CD4-positive, alpha-beta T cell (primary cell): Measurements from ENCODE around the gene IL13. TPM values are rescaled to one million over a fixed set of nuclear protein-coding genes. Genes with fewer than 3 reads are reported as not detected.

Experiments used
- ATAC-seq: fragments of 200-7000 bp; cut with Tn5 transposase; one replicate; pipeline ENCODE4 v1.10.0; 2022; ENCODE audit warnings: mild to moderate bottlenecking; ENCODE audit not compliant: poor library complexity
- CTCF ChIA-PET: fragments of 350-600 bp; sonication (Branson Sonifier 250); formaldehyde crosslinking; loops from one replicate; lab custom pipeline; 2021; ENCODE audit warnings: antibody characterized with exemption, inconsistent platforms; lab: Charles Lee
- POLR2A ChIA-PET: fragments of 350-600 bp; sonication (Branson Sonifier 250); formaldehyde crosslinking; loops from one replicate; lab custom pipeline; 2021; ENCODE audit warnings: antibody characterized with exemption, inconsistent platforms; lab: Charles Lee
- DNase-seq, 14 experiments: peaks; one replicate each; pipeline ENCODE4 v3.0.0-alpha.2; 2013 to 2020; ENCODE audit warnings: mixed read lengths in 2 of 14
- H3K27ac ChIP-seq, 2 donors: one replicate each; pipeline versions ENCODE4 v1.5.1 to v1.7.0; 2013; ENCODE audit warnings: low read length in 2 of 2, low read depth in 1 of 2, mild to moderate bottlenecking in 1 of 2
- H3K27me3 ChIP-seq, 2 experiments: 1 replicate in 1 of 2; 2 replicates in 1 of 2; pipeline versions ENCODE4 v1.6.1 to v1.7.0; 2013; ENCODE audit warnings: low read length in 2 of 2, control low read depth in 1 of 2, mild to moderate bottlenecking in 1 of 2, moderate library complexity in 1 of 2; ENCODE audit not compliant: insufficient read depth in 2 of 2, control insufficient read depth in 1 of 2
- H3K36me3 ChIP-seq: one replicate; pipeline ENCODE4 v1.6.1; 2013; ENCODE audit warnings: low read length, control low read depth; ENCODE audit not compliant: insufficient read depth
- H3K4me1 ChIP-seq: one replicate; pipeline ENCODE4 v1.6.1; 2013; ENCODE audit warnings: low read length, control low read depth; ENCODE audit not compliant: insufficient read depth
- H3K4me3 ChIP-seq: one replicate; pipeline ENCODE4 v1.5.1; 2013; ENCODE audit warnings: mild to moderate bottlenecking, low read length, moderate library complexity
- H3K9me3 ChIP-seq, 2 experiments: 1 replicate in 1 of 2; 2 replicates in 1 of 2; pipeline versions ENCODE4 v1.6.1 to v1.7.0; 2013; ENCODE audit warnings: low read length in 2 of 2, mild to moderate bottlenecking in 2 of 2, control low read depth in 1 of 2, moderate library complexity in 1 of 2; ENCODE audit not compliant: control insufficient read depth in 1 of 2, insufficient read depth in 1 of 2
- H3K27ac Mint-ChIP-seq: one replicate; pipeline ENCODE4 v1.8.0; 2020; ENCODE audit warnings: mixed read lengths
- H3K27me3 Mint-ChIP-seq: one replicate; pipeline ENCODE4 v1.8.0; 2021; ENCODE audit warnings: mixed read lengths
- H3K36me3 Mint-ChIP-seq: one replicate; pipeline ENCODE4 v1.8.0; 2021; ENCODE audit warnings: low read depth, mixed read lengths
- H3K4me1 Mint-ChIP-seq: one replicate; pipeline ENCODE4 v1.8.0; 2021; ENCODE audit warnings: low read depth, mixed read lengths
- H3K4me3 Mint-ChIP-seq: one replicate; pipeline ENCODE4 v1.8.0; 2020; ENCODE audit warnings: mild to moderate bottlenecking, mixed read lengths
- H3K9me3 Mint-ChIP-seq: one replicate; pipeline ENCODE4 v1.8.0; 2020; ENCODE audit warnings: mixed read lengths
- intact Hi-C, 2 experiments: fragments of 100-400 bp; cut with DNase I in 1 of 2; cut with micrococcal nuclease in 1 of 2; formaldehyde crosslinking; loops; one replicate each; pipeline versions ENCODE4 v1.15.1 to v1.9.0; 2023 to 2025; cut with DNase I, micrococcal nuclease
- total RNA-seq, 174 experiments: library from RNA in 2 of 174; stranded (reverse) in 2 of 174; gene quantifications; one replicate each; pipeline ENCODE4 v1.2.3 and lab custom pipeline; 2021 to 2026
- TF ChIP-seq, protein P1 (sequence below): fragments of 200-600 bp; IDR thresholded peaks from one replicate; pipeline ENCODE4 v1.8.0; 2022; ENCODE audit warnings: antibody characterized with exemption, mild to moderate bottlenecking

The IL13 gene
- total RNA-seq, 2 experiments from 2014 or later, result 0.17 TPM; not detected in 1

- Mint-ChIP-seq H3K4me3 (no peak overlapping the region), H3K4me1 (no peaks in the 10 kb centered on the region), H3K27me3 (no peaks in the 10 kb centered on the region), H3K36me3 (peaks cover 43% of the 10 kb centered on the region), H3K27ac (no peak overlapping the region), H3K9me3 (peaks cover 14% of the 10 kb centered on the region)
- TF ChIP-seq, protein P1, sequence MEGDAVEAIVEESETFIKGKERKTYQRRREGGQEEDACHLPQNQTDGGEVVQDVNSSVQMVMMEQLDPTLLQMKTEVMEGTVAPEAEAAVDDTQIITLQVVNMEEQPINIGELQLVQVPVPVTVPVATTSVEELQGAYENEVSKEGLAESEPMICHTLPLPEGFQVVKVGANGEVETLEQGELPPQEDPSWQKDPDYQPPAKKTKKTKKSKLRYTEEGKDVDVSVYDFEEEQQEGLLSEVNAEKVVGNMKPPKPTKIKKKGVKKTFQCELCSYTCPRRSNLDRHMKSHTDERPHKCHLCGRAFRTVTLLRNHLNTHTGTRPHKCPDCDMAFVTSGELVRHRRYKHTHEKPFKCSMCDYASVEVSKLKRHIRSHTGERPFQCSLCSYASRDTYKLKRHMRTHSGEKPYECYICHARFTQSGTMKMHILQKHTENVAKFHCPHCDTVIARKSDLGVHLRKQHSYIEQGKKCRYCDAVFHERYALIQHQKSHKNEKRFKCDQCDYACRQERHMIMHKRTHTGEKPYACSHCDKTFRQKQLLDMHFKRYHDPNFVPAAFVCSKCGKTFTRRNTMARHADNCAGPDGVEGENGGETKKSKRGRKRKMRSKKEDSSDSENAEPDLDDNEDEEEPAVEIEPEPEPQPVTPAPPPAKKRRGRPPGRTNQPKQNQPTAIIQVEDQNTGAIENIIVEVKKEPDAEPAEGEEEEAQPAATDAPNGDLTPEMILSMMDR, result no peak
- H3K4me1 ChIP-seq, result no peaks in the 10 kb centered on the region
- DNase-seq (no peak), ATAC-seq (no peak)
- H3K27me3 ChIP-seq, result no peaks in the 10 kb centered on the region
- peaks cover 13% of the 10 kb centered on the region for H3K36me3 ChIP-seq
- CTCF ChIA-PET, result no interaction called here
- H3K9me3 ChIP-seq, result peaks cover 4 to 17% of the 10 kb centered on the region in 2 experiments
- intact Hi-C loops, result no loop called here
- POLR2A ChIA-PET, result no interaction called here
- H3K4me3 ChIP-seq, result no peak overlapping the region
- H3K27ac ChIP-seq, result no peak overlapping the region
Measured at GRCh38 chr5:132646583-132647266, 11.2 kb upstream of the IL13 start.

GRCh38 chr5:132647473-132647872, 10.5 kb upstream of the IL13 start:
- Histone ChIP-seq H3K4me1 (no peaks in the 10 kb centered on the region), H3K36me3 (peaks cover 6% of the 10 kb centered on the region), H3K4me3 (no peak overlapping the region), H3K9me3 (peaks cover 4 to 17% of the 10 kb centered on the region in 2 experiments), H3K27ac (no peak overlapping the region), H3K27me3 (peaks cover 0 to 4% of the 10 kb centered on the region in 2 experiments)
- ChIA-PET POLR2A (no interaction called here), CTCF (no interaction called here)
- Mint-ChIP-seq H3K27me3 (no peaks in the 10 kb centered on the region), H3K4me1 (no peaks in the 10 kb centered on the region), H3K4me3 (no peak overlapping the region), H3K27ac (no peak overlapping the region), H3K36me3 (peaks cover 35% of the 10 kb centered on the region), H3K9me3 (peaks cover 14% of the 10 kb centered on the region)
- intact Hi-C loops, result no loop called here
- TF ChIP-seq, protein P1, result no peak
- DNase-seq, result no peak
- no peak for ATAC-seq

- H3K9me3 Mint-ChIP-seq, result peaks cover 14% of the 10 kb centered on the region
- no peak overlapping the region for H3K27ac Mint-ChIP-seq
- intact Hi-C loops, result no loop called here
- TF ChIP-seq, protein P1, result no peak
- H3K36me3 Mint-ChIP-seq, result peaks cover 26% of the 10 kb centered on the region
- no peak for ATAC-seq
- Histone ChIP-seq H3K27me3 (peaks cover 0 to 4% of the 10 kb centered on the region in 2 experiments), H3K27ac (no peak overlapping the region), H3K36me3 (peaks cover under 1% of the 10 kb centered on the region), H3K4me3 (no peak overlapping the region), H3K4me1 (no peaks in the 10 kb centered on the region), H3K9me3 (peaks cover 4 to 17% of the 10 kb centered on the region in 2 experiments)
- no peaks in the 10 kb centered on the region for H3K4me1 Mint-ChIP-seq
- H3K4me3 Mint-ChIP-seq, result no peak overlapping the region
- DNase-seq, result no peak
- CTCF ChIA-PET, result no interaction called here
- POLR2A ChIA-PET, result no interaction called here
- H3K27me3 Mint-ChIP-seq, result peaks cover 1% of the 10 kb centered on the region
Measured at GRCh38 chr5:132648355-132648754, 9.6 kb upstream of the IL13 start.
